MM.1S (cell line): ENCODE results near the gene BCL2L11.

Experiments
- DNase-seq: peaks from one replicate; pipeline ENCODE4 v3.0.0-alpha.2; 2015
- H2AFZ ChIP-seq: fragments of 300-600 bp; sonication (generic); 2 replicates; pipeline ENCODE4 v1.6.0; 2016; ENCODE audit warnings: antibody characterized with exemption, low read length
- H3F3A ChIP-seq: fragments of 300-600 bp; sonication (generic); 2 replicates; pipeline ENCODE4 v1.6.1; 2016; ENCODE audit warnings: mild to moderate bottlenecking, antibody characterized with exemption, low read length, moderate library complexity, mixed read lengths; ENCODE audit not compliant: insufficient read depth
- H3K27ac ChIP-seq: fragments of 300-600 bp; sonication (generic); 2 replicates; pipeline ENCODE4 v1.5.1; 2016; ENCODE audit warnings: mild to moderate bottlenecking, low read length
- H3K27me3 ChIP-seq: fragments of 300-600 bp; sonication (generic); replicated peaks from 2 replicates; pipeline ENCODE4 v1.6.0; 2016; ENCODE audit warnings: low read length; ENCODE audit not compliant: insufficient read depth
- H3K36me3 ChIP-seq: fragments of 300-600 bp; sonication (generic); replicated peaks from 2 replicates; pipeline ENCODE4 v1.6.1; 2016; ENCODE audit warnings: mild to moderate bottlenecking, low read length, mixed read lengths; ENCODE audit not compliant: insufficient read depth
- H3K4me1 ChIP-seq: fragments of 300-600 bp; sonication (generic); 2 replicates; pipeline ENCODE4 v1.6.1; 2016; ENCODE audit warnings: low read length, mixed read lengths
- H3K4me2 ChIP-seq: fragments of 300-600 bp; sonication (generic); 2 replicates; pipeline ENCODE4 v1.6.0; 2016; ENCODE audit warnings: low read depth, low read length
- H3K4me3 ChIP-seq: fragments of 300-600 bp; sonication (generic); 2 replicates; pipeline ENCODE4 v1.5.1; 2016; ENCODE audit warnings: low read length, mixed read lengths
- H3K79me2 ChIP-seq: fragments of 300-600 bp; sonication (generic); 2 replicates; pipeline ENCODE4 v1.6.1; 2016; ENCODE audit warnings: mixed run types, low read length, mixed read lengths
- H3K9ac ChIP-seq: fragments of 300-600 bp; sonication (generic); 2 replicates; pipeline ENCODE4 v1.6.1; 2016; ENCODE audit warnings: low read length, mixed read lengths
- H3K9me2 ChIP-seq: fragments of 300-600 bp; sonication (generic); replicated peaks from 2 replicates; pipeline ENCODE4 v1.6.1; 2016; ENCODE audit warnings: mild to moderate bottlenecking, low read length, mixed read lengths; ENCODE audit not compliant: insufficient read depth
- H3K9me3 ChIP-seq: fragments of 300-600 bp; sonication (generic); replicated peaks from 2 replicates; pipeline ENCODE4 v1.6.1; 2016; ENCODE audit warnings: mild to moderate bottlenecking, low read length, mixed read lengths; ENCODE audit not compliant: insufficient read depth
- H4K20me1 ChIP-seq: fragments of 300-600 bp; sonication (generic); 2 replicates; pipeline ENCODE4 v1.6.1; 2016; ENCODE audit warnings: mild to moderate bottlenecking, low read length, moderate library complexity, mixed read lengths; ENCODE audit not compliant: insufficient read depth
- CTCF ChIP-seq: fragments of 300-600 bp; sonication (generic); IDR thresholded peaks from 2 replicates; pipeline ENCODE4 v1.5.1; 2016; ENCODE audit warnings: antibody characterized with exemption, low read length, mixed read lengths
- EZH2 ChIP-seq: fragments of 300-600 bp; sonication (generic); optimal IDR thresholded peaks from 2 replicates; pipeline ENCODE3; 2017; ENCODE audit warnings: low read depth, mild to moderate bottlenecking, antibody characterized with exemption, low read length, mixed read lengths
- EZH2phosphoT487 ChIP-seq: fragments of 300-600 bp; sonication (generic); IDR thresholded peaks from 2 replicates; pipeline ENCODE4 v1.6.1; 2018; ENCODE audit warnings: antibody characterized with exemption, low read length

Gene BCL2L11

DNA sequence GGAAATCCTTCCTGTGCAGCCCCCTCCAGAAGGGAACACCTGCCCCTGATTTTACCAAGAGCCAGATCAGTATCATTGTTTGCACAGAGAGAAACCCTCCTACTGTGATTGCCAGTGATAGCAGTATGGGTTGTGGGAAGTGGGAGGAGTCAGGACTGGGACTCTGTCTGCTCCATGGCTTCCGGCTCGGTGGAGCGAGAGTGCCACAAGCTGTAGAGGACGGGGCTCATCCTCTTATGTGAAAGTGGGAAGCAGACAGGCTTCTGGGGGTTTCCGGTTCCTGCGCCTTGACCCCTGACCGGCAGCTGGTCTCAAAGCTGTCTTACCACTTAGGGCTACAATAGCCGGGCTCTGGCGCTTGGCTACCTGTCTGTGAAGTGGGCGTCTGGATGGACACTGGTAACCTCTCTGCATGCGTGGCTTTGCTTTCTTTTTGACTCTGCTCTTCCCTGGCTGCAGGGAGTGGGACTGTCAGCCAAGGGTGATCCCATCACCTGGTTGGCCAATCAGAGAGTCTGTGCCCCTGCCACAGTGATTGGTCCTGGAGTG is 79.7 kb downstream of the BCL2L11 start:
- no peaks in the 10 kb centered on the region for H3K9me2 ChIP-seq
- no peak overlapping the region for H3K27ac ChIP-seq
- TF ChIP-seq CTCF (no peak), EZH2phosphoT487 (no peak), EZH2 (no peak)
- no peaks in the 10 kb centered on the region for H3F3A ChIP-seq
- H3K4me3 ChIP-seq: no peak overlapping the region
- H3K4me1 ChIP-seq: no peaks in the 10 kb centered on the region
- no peaks in the 10 kb centered on the region for H3K27me3 ChIP-seq
- H3K4me2 ChIP-seq: no peak overlapping the region
- no peaks in the 10 kb centered on the region for H3K9me3 ChIP-seq
- no peak for DNase-seq
- no peak overlapping the region for H3K9ac ChIP-seq
- H2AFZ ChIP-seq: no peak overlapping the region
- no peaks in the 10 kb centered on the region for H4K20me1 ChIP-seq
- H3K36me3 ChIP-seq: no peaks in the 10 kb centered on the region
- H3K79me2 ChIP-seq: no peaks in the 10 kb centered on the region

- no peaks in the 10 kb centered on the region for H3K9me2 ChIP-seq
- H3K4me3 ChIP-seq: no peak overlapping the region
Measured at GRCh38 chr2:111201214-111201613, 80.5 kb downstream of the BCL2L11 start.

DNA sequence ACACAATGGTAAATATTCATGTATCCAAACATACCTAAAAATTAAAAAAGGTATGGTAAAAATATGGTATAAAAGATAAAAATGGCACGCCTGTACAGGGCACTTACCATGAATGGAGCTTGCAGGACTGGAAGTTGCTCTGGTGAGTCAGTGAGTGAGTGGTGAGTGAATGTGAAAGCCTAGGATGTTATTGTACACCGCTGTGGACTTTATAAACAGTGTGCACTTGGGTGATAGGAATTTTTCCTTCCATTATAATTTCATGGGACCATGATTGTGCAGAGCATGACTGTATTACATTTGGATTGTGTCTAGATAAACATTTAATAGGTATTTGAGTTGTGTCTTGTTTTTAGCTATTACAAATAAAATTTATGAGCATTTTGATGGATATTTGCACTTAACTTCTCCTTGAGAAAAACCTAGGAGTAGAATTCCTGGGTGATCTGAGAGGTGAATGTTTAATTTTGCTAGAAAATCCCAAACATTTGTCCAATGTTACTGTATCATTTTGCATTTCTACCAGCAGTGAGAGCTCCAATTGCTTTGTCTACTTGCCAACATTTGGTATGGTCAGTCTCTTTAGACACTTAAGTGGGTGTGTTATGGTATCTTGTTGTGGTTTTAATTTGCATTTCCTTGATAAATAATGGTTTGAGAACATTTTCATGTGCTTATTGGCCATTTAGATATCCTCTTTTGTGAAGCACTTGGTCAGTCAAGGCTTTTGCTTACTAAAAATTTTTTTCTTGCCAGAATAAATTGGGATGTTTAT is 81.7 kb downstream of the BCL2L11 start:
- TF ChIP-seq CTCF (no peak), EZH2 (no peak), EZH2phosphoT487 (no peak)
- Histone ChIP-seq H3K36me3 (no peaks in the 10 kb centered on the region), H3K9me3 (no peaks in the 10 kb centered on the region), H3K4me2 (no peak overlapping the region), H3K9ac (no peak overlapping the region), H3K4me3 (no peak overlapping the region), H3K27me3 (no peaks in the 10 kb centered on the region), H4K20me1 (no peaks in the 10 kb centered on the region), H3K27ac (no peak overlapping the region), H3F3A (no peaks in the 10 kb centered on the region), H3K9me2 (no peaks in the 10 kb centered on the region), H3K4me1 (no peaks in the 10 kb centered on the region), H3K79me2 (no peaks in the 10 kb centered on the region), H2AFZ (no peak overlapping the region)
- DNase-seq: no peak

More at GRCh38 chr2:111201214-111201613, 80.5 kb downstream of the BCL2L11 start:
- Histone ChIP-seq H3K36me3 (no peaks in the 10 kb centered on the region), H3K9me3 (no peaks in the 10 kb centered on the region), H3K27ac (no peak overlapping the region), H3K27me3 (no peaks in the 10 kb centered on the region), H3K4me2 (no peak overlapping the region), H2AFZ (no peak overlapping the region), H3F3A (no peaks in the 10 kb centered on the region), H3K4me1 (no peaks in the 10 kb centered on the region), H3K9ac (no peak overlapping the region), H4K20me1 (no peaks in the 10 kb centered on the region), H3K79me2 (no peaks in the 10 kb centered on the region)
- DNase-seq: no peak
- TF ChIP-seq EZH2phosphoT487 (no peak), CTCF (no peak), EZH2 (no peak)
